ENCODE measurements around the gene IL17A.
"Not testable (repeated sequence)": the region's sequence is repeated elsewhere in the genome, so short reads cannot be mapped to it uniquely, and the experiment has no call there.

IL17A gene

GRCh38 chr6:52164319-52165094 lies 21.7 kb upstream of the IL17A start:
- no peak for DNase-seq

DNA sequence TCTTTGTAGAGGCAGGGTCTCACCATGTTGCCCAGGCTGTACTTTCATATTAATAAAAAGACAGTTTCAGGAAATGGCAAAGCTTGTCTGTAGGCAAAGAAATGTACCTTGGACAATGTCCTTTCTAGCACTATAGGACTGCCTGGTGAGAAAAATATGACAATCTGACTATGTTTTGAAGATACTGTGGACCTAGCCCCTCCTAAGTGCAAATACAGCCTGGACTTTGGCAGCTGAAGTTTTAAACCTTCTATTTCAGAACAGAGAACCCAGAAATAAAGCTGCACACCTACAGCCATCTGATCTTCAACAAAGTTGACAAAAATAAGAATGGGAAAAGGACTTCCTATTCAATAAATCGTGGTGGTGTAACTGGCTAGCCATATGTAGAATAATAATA lies 18.9 kb upstream of the IL17A start:
- no peak for DNase-seq

GRCh38 chr6:52168351-52168750 lies 17.8 kb upstream of the IL17A start:
- DNase-seq, result not testable (repeated sequence)

GRCh38 chr6:52174118-52174517 lies 12.1 kb upstream of the IL17A start:
- DNase-seq, result no peak

DNA sequence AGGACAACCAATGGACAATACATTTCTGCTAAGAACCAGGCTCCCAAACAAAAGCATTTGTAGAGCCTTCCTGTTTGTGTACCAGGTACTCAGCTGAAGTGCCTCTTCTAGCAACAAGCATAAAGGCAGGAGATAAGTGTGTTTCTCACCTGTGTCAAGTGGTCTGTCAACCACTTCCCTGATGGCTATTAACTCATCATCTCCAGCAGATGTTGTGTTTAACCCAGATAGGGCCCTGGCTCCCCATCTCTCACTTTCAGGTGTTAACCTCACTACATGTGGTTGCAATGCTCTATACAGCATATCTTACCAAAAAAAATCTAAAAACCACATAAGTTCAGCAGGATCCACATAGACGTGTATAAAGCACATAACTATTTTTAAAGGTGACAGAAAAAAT lies 9.6 kb upstream of the IL17A start:
- no peak for DNase-seq

- DNase-seq, result no peak
Observed at GRCh38 chr6:52177961-52178360, 8.2 kb upstream of the IL17A start.

DNA sequence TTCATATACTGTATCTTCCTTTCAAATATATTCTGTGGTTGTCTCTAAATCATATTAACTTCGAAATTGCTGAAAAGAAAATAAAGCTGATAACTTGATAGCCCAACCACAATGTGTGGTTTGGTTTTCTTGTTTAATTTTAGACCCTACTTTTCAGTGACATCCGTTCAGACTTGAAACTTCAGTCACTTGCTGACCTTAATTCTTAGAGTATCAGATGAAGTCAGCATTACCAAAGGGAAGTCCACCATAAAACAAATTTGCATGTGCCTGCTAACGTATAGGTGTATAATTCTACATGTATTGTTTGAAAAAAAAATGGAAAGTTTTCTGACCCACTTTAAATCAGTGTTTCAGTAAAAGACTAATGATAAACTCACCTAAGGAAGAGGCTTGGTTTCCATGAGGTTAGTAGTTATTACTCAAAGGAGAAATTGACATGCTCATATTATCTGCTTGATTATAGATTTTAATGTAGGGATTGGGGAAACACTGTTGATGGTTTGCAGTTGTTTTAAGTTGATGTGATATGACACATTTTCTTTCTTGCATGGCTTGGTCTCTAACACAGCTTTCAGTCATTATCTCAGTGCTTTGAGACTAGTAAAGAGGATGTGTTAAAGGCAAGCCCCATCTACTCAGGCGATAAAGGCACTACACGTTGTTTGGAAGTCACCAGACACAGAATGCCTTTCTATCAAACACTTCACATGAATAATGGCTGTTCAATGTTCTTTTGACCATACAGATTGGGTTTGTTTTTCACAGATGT lies 5.2 kb upstream of the IL17A start:
- no peak for DNase-seq

GRCh38 chr6:52183131-52183713 lies 3.0 kb upstream of the IL17A start:
- DNase-seq, result no peak

- no peak for DNase-seq
Observed at GRCh38 chr6:52186480-52186879, 305 bp downstream of the IL17A start.

GRCh38 chr6:52187098-52187497 lies 923 bp downstream of the IL17A start:
- no peak for DNase-seq

DNA sequence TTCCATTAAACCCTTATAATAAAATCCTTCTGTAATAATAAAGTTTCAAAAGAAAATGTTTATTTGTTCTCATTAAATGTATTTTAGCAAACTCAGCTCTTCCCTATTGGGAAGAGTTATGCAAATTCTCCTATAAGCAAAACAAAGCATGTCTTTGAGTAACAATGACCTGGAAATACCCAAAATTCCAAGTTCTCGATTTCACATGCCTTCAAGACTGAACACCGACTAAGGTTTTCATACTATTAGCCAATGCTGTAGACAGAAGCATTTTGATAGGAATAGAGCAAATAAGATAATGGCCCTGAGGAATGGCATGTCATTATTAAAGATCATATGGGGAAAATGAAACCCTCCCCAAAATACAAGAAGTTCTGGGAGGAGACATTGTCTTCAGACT lies 3.8 kb downstream of the IL17A start:
- no peak for DNase-seq

DNA sequence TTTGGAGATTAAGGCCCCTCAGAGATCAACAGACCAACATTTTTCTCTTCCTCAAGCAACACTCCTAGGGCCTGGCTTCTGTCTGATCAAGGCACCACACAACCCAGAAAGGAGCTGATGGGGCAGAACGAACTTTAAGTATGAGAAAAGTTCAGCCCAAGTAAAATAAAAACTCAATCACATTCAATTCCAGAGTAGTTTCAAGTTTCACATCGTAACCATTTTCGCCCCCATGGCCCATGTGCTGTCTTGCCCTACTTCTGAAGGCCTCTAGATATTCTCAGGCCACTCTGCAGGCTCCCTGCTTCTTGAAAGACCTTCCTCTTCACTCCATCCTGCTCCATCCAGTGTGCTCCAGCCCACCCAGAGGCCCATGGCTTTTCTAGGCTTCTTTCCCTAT lies 4.2 kb downstream of the IL17A start:
- no peak for DNase-seq

- DNase-seq, result no peak
Observed at GRCh38 chr6:52191824-52192223, 5.6 kb downstream of the IL17A start.

DNA sequence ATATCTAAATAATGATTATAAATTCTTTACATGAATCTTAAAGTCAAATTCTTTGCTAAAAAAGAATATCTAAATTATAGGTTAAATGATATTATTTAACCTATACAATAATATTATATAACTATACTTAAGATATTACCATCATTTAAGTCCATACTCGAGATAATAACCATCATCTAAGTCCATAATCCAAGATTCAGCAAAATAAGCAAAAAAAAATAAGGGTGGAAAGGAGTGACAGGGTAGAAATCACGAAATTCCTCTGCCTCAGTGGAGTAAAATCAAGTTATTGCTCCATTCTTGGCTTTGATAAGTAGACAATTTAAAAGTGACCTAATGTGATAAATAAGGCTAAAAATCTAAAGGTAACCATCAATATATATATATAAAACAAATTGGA lies 9.7 kb downstream of the IL17A start:
- no peak for DNase-seq

GRCh38 chr6:52200088-52200487 lies 13.9 kb downstream of the IL17A start:
- DNase-seq, result not testable (repeated sequence)

GRCh38 chr6:52201046-52201445 lies 14.9 kb downstream of the IL17A start:
- no peak for DNase-seq

DNA sequence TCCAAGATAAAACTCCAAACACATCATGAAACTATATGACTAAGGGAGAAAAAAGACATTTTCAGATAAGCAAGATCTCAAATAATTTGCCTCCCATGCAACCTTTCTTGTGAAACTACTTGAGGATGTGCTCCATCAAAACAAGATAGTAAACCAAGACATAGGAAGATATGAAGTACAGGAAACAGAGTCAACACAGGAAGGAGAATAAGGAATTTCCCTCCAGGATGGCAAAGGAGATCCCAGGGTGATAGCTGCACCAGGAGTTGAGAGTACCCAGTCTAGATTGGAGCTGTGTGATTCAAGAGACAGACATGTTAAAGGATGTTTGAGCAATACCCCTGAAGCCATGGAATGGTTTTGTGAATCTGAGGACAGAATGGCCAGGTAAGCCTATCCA lies 15.3 kb downstream of the IL17A start:
- no peak for DNase-seq

- DNase-seq, result no peak
Observed at GRCh38 chr6:52207066-52207465, 20.9 kb downstream of the IL17A start.

DNA sequence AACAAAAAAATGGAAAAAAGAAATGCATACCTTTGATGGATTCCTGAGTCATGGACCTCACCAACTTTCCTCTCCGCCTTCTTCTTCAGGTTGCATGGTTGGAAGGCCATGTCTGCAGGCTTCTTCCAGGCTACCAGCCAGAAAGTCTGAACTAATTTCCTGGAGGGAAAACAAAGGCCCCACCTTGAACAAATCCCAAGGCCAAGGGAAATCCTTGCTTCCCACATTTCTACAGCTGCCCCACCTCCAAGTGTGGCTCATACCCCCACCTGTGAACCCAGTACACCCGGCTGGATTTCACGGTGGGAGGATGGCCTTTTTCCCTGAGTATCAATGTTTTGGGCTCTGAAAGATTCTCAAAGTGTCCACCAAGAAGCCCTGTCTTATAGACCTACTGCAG lies 22.4 kb downstream of the IL17A start:
- DNase-seq, result no peak

DNA sequence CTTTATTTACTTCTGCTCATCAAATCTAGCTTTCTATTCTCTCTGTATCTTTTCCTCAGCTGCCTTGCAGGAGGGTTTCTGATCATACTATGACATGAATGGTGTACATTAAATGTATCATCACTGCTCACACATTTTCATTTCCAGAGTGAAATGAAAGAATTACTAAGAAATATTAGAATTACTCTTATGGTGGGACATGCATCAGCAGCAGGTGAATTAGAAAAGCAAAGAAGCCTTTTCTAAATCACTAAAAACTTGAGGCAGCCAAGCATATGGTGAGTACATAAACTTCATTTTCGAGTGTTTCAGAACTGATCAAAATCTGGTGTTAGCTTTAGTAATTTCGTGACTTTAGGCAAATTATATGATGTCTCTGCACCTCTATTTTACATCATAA lies 23.6 kb downstream of the IL17A start:
- no peak for DNase-seq

DNA sequence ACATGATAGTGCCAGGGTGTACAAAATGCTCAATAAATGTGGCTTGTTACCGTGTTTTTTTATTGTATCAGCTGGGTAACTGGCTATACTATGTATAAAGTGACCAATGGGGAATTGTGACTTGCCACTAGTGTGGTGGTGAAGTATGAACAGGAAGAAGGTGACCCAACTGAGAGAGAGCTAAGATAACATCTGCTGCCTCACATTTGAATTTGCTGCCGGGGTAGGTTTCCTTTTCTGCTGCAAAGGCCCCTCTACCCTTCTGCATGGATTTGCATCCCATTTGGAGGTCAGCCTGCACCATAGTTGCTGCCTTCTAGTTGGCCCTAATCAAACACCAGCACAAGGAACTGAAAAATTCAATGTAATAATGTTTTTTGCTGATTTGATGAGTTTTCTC lies 24.1 kb downstream of the IL17A start:
- DNase-seq, result no peak

DNA sequence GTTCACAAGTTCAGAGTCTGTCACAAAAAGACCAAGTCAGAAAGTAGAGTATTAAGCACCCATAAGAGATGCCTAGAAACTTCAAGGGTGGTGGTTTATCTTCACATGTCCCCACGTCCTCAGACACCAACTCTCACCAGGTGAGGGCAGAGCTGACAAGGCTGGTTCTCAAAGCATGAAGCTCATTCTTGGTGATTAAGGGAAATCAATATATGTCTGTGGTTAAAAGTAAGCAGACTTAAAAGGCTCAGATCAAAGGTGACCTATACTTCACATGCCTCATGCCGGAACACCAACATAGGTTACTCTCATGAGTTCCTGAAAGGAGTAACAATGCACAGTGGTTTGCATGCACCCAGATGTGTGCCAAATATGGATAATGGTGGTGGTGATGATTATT lies 27.0 kb downstream of the IL17A start:
- DNase-seq, result no peak

GRCh38 chr6:52215787-52216186 lies 29.6 kb downstream of the IL17A start:
- DNase-seq, result no peak

GRCh38 chr6:52216932-52217575 lies 30.9 kb downstream of the IL17A start:
- no peak for DNase-seq

Measured in activated effector memory CD4-positive, alpha-beta T cell treated with anti-CD3 and anti-CD28 coated beads, Interleukin-2, amount 50 U/mL, for 16 hours (primary cell).